Measurements from ENCODE around the gene EHBP1.

The EHBP1 gene

GRCh38 chr2:62992561-62992960 lies 287.0 kb downstream of the EHBP1 start:
- no peaks in the 10 kb centered on the region for H3K9me3 ChIP-seq (ENCODE audit: insufficient read depth, low read depth, low read length)
- H3K27ac ChIP-seq (ENCODE audit: low read length) = no peak overlapping the region
- H3K4me1 ChIP-seq (ENCODE audit: insufficient read depth, low read length) = no peaks in the 10 kb centered on the region
- H3K4me3 ChIP-seq (ENCODE audit: low read length) = no peak overlapping the region
- H3K36me3 ChIP-seq (ENCODE audit: insufficient read depth, low read depth, low read length) = peaks cover 23% of the 10 kb centered on the region; the same call in 1 of the 2 replicates
- no peak overlapping the region for H3K9ac ChIP-seq (ENCODE audit: low read depth, low read length)
- no peaks in the 10 kb centered on the region for H3K27me3 ChIP-seq (ENCODE audit: insufficient read depth, low read length)

GRCh38 chr2:62994206-62994605 lies 288.7 kb downstream of the EHBP1 start:
- Histone ChIP-seq H3K9me3 (ENCODE audit: insufficient read depth, low read depth, low read length) (no peaks in the 10 kb centered on the region), H3K27me3 (ENCODE audit: insufficient read depth, low read length) (no peaks in the 10 kb centered on the region), H3K4me3 (ENCODE audit: low read length) (no peak overlapping the region), H3K9ac (ENCODE audit: low read depth, low read length) (no peak overlapping the region), H3K4me1 (ENCODE audit: insufficient read depth, low read length) (no peaks in the 10 kb centered on the region), H3K36me3 (ENCODE audit: insufficient read depth, low read depth, low read length) (peaks cover 23% of the 10 kb centered on the region; the same call in 1 of the 2 replicates), H3K27ac (ENCODE audit: low read length) (no peak overlapping the region)

- H3K4me3 ChIP-seq (ENCODE audit: low read length) = no peak overlapping the region
- no peaks in the 10 kb centered on the region for H3K9me3 ChIP-seq (ENCODE audit: insufficient read depth, low read depth, low read length)
- H3K36me3 ChIP-seq (ENCODE audit: insufficient read depth, low read depth, low read length) = peaks cover 20% of the 10 kb centered on the region; the same call in 1 of the 2 replicates
- H3K27ac ChIP-seq (ENCODE audit: low read length) = no peak overlapping the region
- H3K4me1 ChIP-seq (ENCODE audit: insufficient read depth, low read length) = no peaks in the 10 kb centered on the region
- no peak overlapping the region for H3K9ac ChIP-seq (ENCODE audit: low read depth, low read length)
- no peaks in the 10 kb centered on the region for H3K27me3 ChIP-seq (ENCODE audit: insufficient read depth, low read length)
These were observed 291.1 kb downstream of the EHBP1 start for GRCh38 chr2:62996534-62997186.

GRCh38 chr2:62998949-62999348 lies 293.4 kb downstream of the EHBP1 start:
- H3K27ac ChIP-seq (ENCODE audit: low read length) = no peak overlapping the region

GRCh38 chr2:62999905-63000304 lies 294.4 kb downstream of the EHBP1 start:
- H3K9me3 ChIP-seq (ENCODE audit: insufficient read depth, low read depth, low read length) = no peaks in the 10 kb centered on the region
- H3K36me3 ChIP-seq (ENCODE audit: insufficient read depth, low read depth, low read length) = peaks cover 8% of the 10 kb centered on the region; the same call in 1 of the 2 replicates
- no peaks in the 10 kb centered on the region for H3K4me1 ChIP-seq (ENCODE audit: insufficient read depth, low read length)
- no peak overlapping the region for H3K4me3 ChIP-seq (ENCODE audit: low read length)
- H3K27me3 ChIP-seq (ENCODE audit: insufficient read depth, low read length) = no peaks in the 10 kb centered on the region
- no peak overlapping the region for H3K9ac ChIP-seq (ENCODE audit: low read depth, low read length)
- H3K27ac ChIP-seq (ENCODE audit: low read length) = no peak overlapping the region

More at GRCh38 chr2:62998949-62999348, 293.4 kb downstream of the EHBP1 start:
- no peak overlapping the region for H3K4me3 ChIP-seq (ENCODE audit: low read length)
- no peaks in the 10 kb centered on the region for H3K27me3 ChIP-seq (ENCODE audit: insufficient read depth, low read length)
- H3K9me3 ChIP-seq (ENCODE audit: insufficient read depth, low read depth, low read length) = no peaks in the 10 kb centered on the region
- H3K36me3 ChIP-seq (ENCODE audit: insufficient read depth, low read depth, low read length) = peaks cover 18% of the 10 kb centered on the region; the same call in 1 of the 2 replicates
- no peaks in the 10 kb centered on the region for H3K4me1 ChIP-seq (ENCODE audit: insufficient read depth, low read length)
- no peak overlapping the region for H3K9ac ChIP-seq (ENCODE audit: low read depth, low read length)

GRCh38 chr2:63000801-63001200 lies 295.3 kb downstream of the EHBP1 start:
- no peak overlapping the region for H3K27ac ChIP-seq (ENCODE audit: low read length)
- H3K4me1 ChIP-seq (ENCODE audit: insufficient read depth, low read length) = no peaks in the 10 kb centered on the region

GRCh38 chr2:63001576-63001975 lies 296.1 kb downstream of the EHBP1 start:
- Histone ChIP-seq H3K4me1 (ENCODE audit: insufficient read depth, low read length) (no peaks in the 10 kb centered on the region), H3K27me3 (ENCODE audit: insufficient read depth, low read length) (no peaks in the 10 kb centered on the region), H3K9ac (ENCODE audit: low read depth, low read length) (no peak overlapping the region), H3K36me3 (ENCODE audit: insufficient read depth, low read depth, low read length) (peaks cover 6% of the 10 kb centered on the region; the same call in 1 of the 2 replicates), H3K9me3 (ENCODE audit: insufficient read depth, low read depth, low read length) (no peaks in the 10 kb centered on the region), H3K27ac (ENCODE audit: low read length) (no peak overlapping the region), H3K4me3 (ENCODE audit: low read length) (no peak overlapping the region)

More at GRCh38 chr2:63000801-63001200, 295.3 kb downstream of the EHBP1 start:
- Histone ChIP-seq H3K36me3 (ENCODE audit: insufficient read depth, low read depth, low read length) (peaks cover 8% of the 10 kb centered on the region; the same call in 1 of the 2 replicates), H3K9me3 (ENCODE audit: insufficient read depth, low read depth, low read length) (no peaks in the 10 kb centered on the region), H3K9ac (ENCODE audit: low read depth, low read length) (no peak overlapping the region), H3K4me3 (ENCODE audit: low read length) (no peak overlapping the region), H3K27me3 (ENCODE audit: insufficient read depth, low read length) (no peaks in the 10 kb centered on the region)

- Histone ChIP-seq H3K4me3 (ENCODE audit: low read length) (no peak overlapping the region), H3K27me3 (ENCODE audit: insufficient read depth, low read length) (no peaks in the 10 kb centered on the region), H3K9me3 (ENCODE audit: insufficient read depth, low read depth, low read length) (no peaks in the 10 kb centered on the region), H3K4me1 (ENCODE audit: insufficient read depth, low read length) (peaks cover 13% of the 10 kb centered on the region; the same call in 1 of the 2 replicates), H3K27ac (ENCODE audit: low read length) (no peak overlapping the region), H3K36me3 (ENCODE audit: insufficient read depth, low read depth, low read length) (no peaks in the 10 kb centered on the region; the same call in 1 of the 2 replicates), H3K9ac (ENCODE audit: low read depth, low read length) (no peak overlapping the region)
These were observed 297.8 kb downstream of the EHBP1 start for GRCh38 chr2:63003351-63003750.

- peaks cover 34% of the 10 kb centered on the region; the same call in 1 of the 2 replicates for H3K4me1 ChIP-seq (ENCODE audit: insufficient read depth, low read length)
- H3K9ac ChIP-seq (ENCODE audit: low read depth, low read length) = no peak overlapping the region
- H3K9me3 ChIP-seq (ENCODE audit: insufficient read depth, low read depth, low read length) = no peaks in the 10 kb centered on the region
- no peak overlapping the region for H3K4me3 ChIP-seq (ENCODE audit: low read length)
- no peak overlapping the region for H3K27ac ChIP-seq (ENCODE audit: low read length)
- H3K36me3 ChIP-seq (ENCODE audit: insufficient read depth, low read depth, low read length) = no peaks in the 10 kb centered on the region
- H3K27me3 ChIP-seq (ENCODE audit: insufficient read depth, low read length) = no peaks in the 10 kb centered on the region
These were observed 302.4 kb downstream of the EHBP1 start for GRCh38 chr2:63007813-63008458.

GRCh38 chr2:63008838-63009237 lies 303.3 kb downstream of the EHBP1 start:
- no peak overlapping the region for H3K27ac ChIP-seq (ENCODE audit: low read length)
- no peaks in the 10 kb centered on the region for H3K27me3 ChIP-seq (ENCODE audit: insufficient read depth, low read length)
- no peak overlapping the region for H3K9ac ChIP-seq (ENCODE audit: low read depth, low read length)
- H3K4me3 ChIP-seq (ENCODE audit: low read length) = no peak overlapping the region; the same call in 1 of the 2 replicates
- peaks cover 34% of the 10 kb centered on the region; the same call in 1 of the 2 replicates for H3K4me1 ChIP-seq (ENCODE audit: insufficient read depth, low read length)
- H3K36me3 ChIP-seq (ENCODE audit: insufficient read depth, low read depth, low read length) = no peaks in the 10 kb centered on the region
- H3K9me3 ChIP-seq (ENCODE audit: insufficient read depth, low read depth, low read length) = no peaks in the 10 kb centered on the region

GRCh38 chr2:63009490-63009889 lies 304.0 kb downstream of the EHBP1 start:
- Histone ChIP-seq H3K4me3 (ENCODE audit: low read length) (no peak overlapping the region), H3K27ac (ENCODE audit: low read length) (no peak overlapping the region), H3K36me3 (ENCODE audit: insufficient read depth, low read depth, low read length) (no peaks in the 10 kb centered on the region), H3K27me3 (ENCODE audit: insufficient read depth, low read length) (no peaks in the 10 kb centered on the region), H3K4me1 (ENCODE audit: insufficient read depth, low read length) (peaks cover 34% of the 10 kb centered on the region; the same call in 1 of the 2 replicates), H3K9ac (ENCODE audit: low read depth, low read length) (no peak overlapping the region), H3K9me3 (ENCODE audit: insufficient read depth, low read depth, low read length) (no peaks in the 10 kb centered on the region)

- H3K4me1 ChIP-seq (ENCODE audit: insufficient read depth, low read length) = peaks cover 29% of the 10 kb centered on the region; the same call in 1 of the 2 replicates
- no peak overlapping the region for H3K27ac ChIP-seq (ENCODE audit: low read length)
- no peaks in the 10 kb centered on the region for H3K27me3 ChIP-seq (ENCODE audit: insufficient read depth, low read length)
- no peaks in the 10 kb centered on the region for H3K36me3 ChIP-seq (ENCODE audit: insufficient read depth, low read depth, low read length)
- H3K9ac ChIP-seq (ENCODE audit: low read depth, low read length) = no peak overlapping the region
- H3K9me3 ChIP-seq (ENCODE audit: insufficient read depth, low read depth, low read length) = no peaks in the 10 kb centered on the region
- H3K4me3 ChIP-seq (ENCODE audit: low read length) = no peak overlapping the region
These were observed 307.0 kb downstream of the EHBP1 start for GRCh38 chr2:63012541-63012940.

Data from iPS-20b (cell line).